Fibroblast of mammary gland (primary cell): Measurements from ENCODE around the gene DCC.

ENCODE experiments used
- DNase-seq: peaks from one replicate; pipeline ENCODE4 v3.0.0-alpha.2; 2010; ENCODE audit warnings: low read depth
- H3K4me3 ChIP-seq: 2 replicates; pipeline ENCODE4 v1.5.1; 2011; ENCODE audit warnings: low read depth, mild to moderate bottlenecking, low read length, moderate library complexity; ENCODE audit not compliant: control insufficient read depth
- CTCF ChIP-seq: conservative IDR thresholded peaks from 2 replicates; pipeline ENCODE4 v1.5.1; 2011; ENCODE audit warnings: low read depth, low read length, inconsistent platforms; ENCODE audit not compliant: control insufficient read depth, insufficient read depth

Gene DCC

GRCh38 chr18:53387581-53387980 is 1047.6 kb downstream of the DCC start:
- H3K4me3 ChIP-seq, result no peak overlapping the region
- no peak for DNase-seq
- TF ChIP-seq CTCF, result no peak

GRCh38 chr18:53402670-53403069 is 1062.7 kb downstream of the DCC start:
- TF ChIP-seq CTCF, result no peak
- DNase-seq, result no peak
- H3K4me3 ChIP-seq, result no peak overlapping the region

- TF ChIP-seq CTCF, result no peak
- DNase-seq, result no peak
- no peak overlapping the region for H3K4me3 ChIP-seq
Observed at GRCh38 chr18:53408271-53408670, 1068.3 kb downstream of the DCC start.

GRCh38 chr18:53411511-53411910 is 1071.5 kb downstream of the DCC start:
- DNase-seq, result no peak

GRCh38 chr18:53417003-53417402 is 1077.0 kb downstream of the DCC start:
- no peak for DNase-seq
- no peak for TF ChIP-seq CTCF
- H3K4me3 ChIP-seq, result no peak overlapping the region

More at GRCh38 chr18:53411511-53411910, 1071.5 kb downstream of the DCC start:
- TF ChIP-seq CTCF, result no peak
- no peak overlapping the region for H3K4me3 ChIP-seq

GRCh38 chr18:53421869-53422268 is 1081.9 kb downstream of the DCC start:
- no peak for TF ChIP-seq CTCF
- DNase-seq, result no peak
- H3K4me3 ChIP-seq, result no peak overlapping the region

- no peak overlapping the region for H3K4me3 ChIP-seq
- DNase-seq, result no peak
- TF ChIP-seq CTCF, result no peak
Observed at GRCh38 chr18:53422896-53423295, 1082.9 kb downstream of the DCC start.
